Smooth muscle cell (in vitro differentiated cells): ENCODE measurements around the gene PLXNB2. TPM values are rescaled to one million over a fixed set of nuclear protein-coding genes. Genes with fewer than 3 reads are reported as not detected.
A peak's percentile ranks its signal among the peaks of the same experiment; 100 is the strongest.

Source experiments
- DNase-seq: peaks from one replicate; lab custom pipeline; 2025; ENCODE audit not compliant: unreplicated experiment; lab: John Stamatoyannopoulos, UW
- H2AFZ ChIP-seq: fragments of 200-600 bp; sonication (generic); 2 replicates; pipeline ENCODE4 v1.6.0; 2016; ENCODE audit warnings: antibody characterized with exemption, low read depth, mild to moderate bottlenecking
- H3F3A ChIP-seq: fragments of 200-600 bp; sonication (generic); 2 replicates; pipeline ENCODE4 v1.6.0; 2017; ENCODE audit warnings: antibody characterized with exemption, low read depth
- H3K27ac ChIP-seq: fragments of 200-600 bp; sonication (generic); 2 replicates; pipeline ENCODE4 v1.5.1; 2016; ENCODE audit warnings: low read depth, mild to moderate bottlenecking
- H3K27me3 ChIP-seq: fragments of 200-600 bp; sonication (generic); 2 replicates; pipeline ENCODE4 v1.6.1; 2016; ENCODE audit warnings: low read depth, mild to moderate bottlenecking
- H3K36me3 ChIP-seq: fragments of 200-600 bp; sonication (generic); 2 replicates; pipeline ENCODE4 v1.5.1; 2016; ENCODE audit warnings: low read depth
- H3K4me1 ChIP-seq: fragments of 200-600 bp; sonication (generic); 2 replicates; pipeline ENCODE4 v1.5.1; 2016; ENCODE audit warnings: low read depth
- H3K4me2 ChIP-seq: fragments of 200-600 bp; sonication (generic); 2 replicates; pipeline ENCODE4 v1.6.0; 2016; ENCODE audit warnings: mild to moderate bottlenecking
- H3K4me3 ChIP-seq: fragments of 200-600 bp; sonication (generic); 2 replicates; pipeline ENCODE4 v1.5.1; 2016; ENCODE audit warnings: mild to moderate bottlenecking
- H3K79me2 ChIP-seq: fragments of 200-600 bp; sonication (generic); 2 replicates; pipeline ENCODE4 v1.6.0; 2016; ENCODE audit warnings: low read depth, mild to moderate bottlenecking
- H3K9ac ChIP-seq: fragments of 200-600 bp; sonication (generic); 2 replicates; pipeline ENCODE4 v1.6.0; 2016; ENCODE audit warnings: low read depth
- H3K9me3 ChIP-seq: fragments of 200-600 bp; sonication (generic); replicated peaks from 2 replicates; pipeline ENCODE4 v1.5.1; 2016; ENCODE audit warnings: low read depth
- H4K20me1 ChIP-seq: fragments of 200-600 bp; sonication (generic); 2 replicates; pipeline ENCODE4 v1.6.0; 2016; ENCODE audit warnings: low read depth
- CTCF ChIP-seq: fragments of 200-600 bp; sonication (generic); IDR thresholded peaks from 2 replicates; pipeline ENCODE4 v1.5.1; 2017; ENCODE audit warnings: borderline replicate concordance, mild to moderate bottlenecking, antibody characterized with exemption; ENCODE audit not compliant: insufficient read depth, poor library complexity, severe bottlenecking
- WGBS: methylation state at CpG from one replicate; pipeline ENCODE4 v1.1.7; 2016; ENCODE audit warnings: low lambda C conversion rate; 5-methylcytosine and 5-hydroxymethylcytosine counted together
- polyA plus RNA-seq: library from polyadenylated mRNA; unstranded; fragments of >200 nt; fragmentation: Nextera tagmentation; extraction: Ambion mirVana; gene quantifications from 2 replicates; pipeline ENCODE4 v1.2.1, GENCODE V29; 2016
- total RNA-seq: library from RNA; depleted of rRNA; stranded (reverse); fragments of >200 nt; gene quantifications from 2 replicates; pipeline ENCODE4 v1.2.3, GENCODE V29; 2014

PLXNB2 gene
- total RNA-seq (183 and 195 TPM in 2 replicates), polyA plus RNA-seq (210 and 249 TPM in 2 replicates)

GRCh38 chr22:50306753-50307749 lies at the start of gene PLXNB2:
Gene PLXNB2 (minus strand): TSS chr22:50307646. CDS start chr22:50290584, 17,062 bp downstream.
- 2% methylated on average over 79 of the region's 105 CpGs for WGBS
- Histone ChIP-seq H4K20me1 (peaks cover 32% of the 10 kb centered on the region), H3K36me3 (no peaks in the 10 kb centered on the region), H3K9me3 (no peaks in the 10 kb centered on the region), H3K79me2 (peaks cover 49% of the 10 kb centered on the region), H2AFZ (no peak within 1 kb of the TSS), H3K4me3 (peak within 1 kb of the TSS; percentile 94), H3K4me2 (peak within 1 kb of the TSS; percentile 100), H3F3A (peaks cover 34% of the 10 kb centered on the region), H3K4me1 (peaks cover 30% of the 10 kb centered on the region), H3K27me3 (no peaks in the 10 kb centered on the region), H3K9ac (peak within 1 kb of the TSS; percentile 99), H3K27ac (peak within 1 kb of the TSS; percentile 96)
- no peak for DNase-seq
- no peak for TF ChIP-seq CTCF

- H3K4me2 ChIP-seq, result no peak overlapping the region
- no peaks in the 10 kb centered on the region for H3K4me1 ChIP-seq
- no peaks in the 10 kb centered on the region for H3K9me3 ChIP-seq
- no peaks in the 10 kb centered on the region for H3K36me3 ChIP-seq
- peaks cover 97% of the 10 kb centered on the region for H3K79me2 ChIP-seq
- no peak for TF ChIP-seq CTCF
- H3F3A ChIP-seq, result no peaks in the 10 kb centered on the region
- WGBS, result 100% methylated on average over 1 of the region's 1 CpG
- H4K20me1 ChIP-seq, result peaks cover 98% of the 10 kb centered on the region
- H3K4me3 ChIP-seq, result no peak overlapping the region
- no peak overlapping the region for H2AFZ ChIP-seq
- H3K27me3 ChIP-seq, result no peaks in the 10 kb centered on the region
- DNase-seq, result no peak
- H3K9ac ChIP-seq, result no peak overlapping the region
- H3K27ac ChIP-seq, result no peak overlapping the region
Observed at GRCh38 chr22:50357222-50357621, 49.8 kb upstream of the PLXNB2 start.

- H3K4me3 ChIP-seq, result no peak overlapping the region
- peaks cover 97% of the 10 kb centered on the region for H3K79me2 ChIP-seq
- no peak overlapping the region for H3K27ac ChIP-seq
- 97% methylated on average over 8 of the region's 8 CpGs for WGBS
- no peaks in the 10 kb centered on the region for H3K36me3 ChIP-seq
- no peak for TF ChIP-seq CTCF
- no peak for DNase-seq
- H3K4me2 ChIP-seq, result no peak overlapping the region
- H2AFZ ChIP-seq, result no peak overlapping the region
- no peaks in the 10 kb centered on the region for H3F3A ChIP-seq
- no peaks in the 10 kb centered on the region for H3K4me1 ChIP-seq
- H3K9me3 ChIP-seq, result no peaks in the 10 kb centered on the region
- no peak overlapping the region for H3K9ac ChIP-seq
- peaks cover 98% of the 10 kb centered on the region for H4K20me1 ChIP-seq
- no peaks in the 10 kb centered on the region for H3K27me3 ChIP-seq
Observed at GRCh38 chr22:50356186-50356585, 48.7 kb upstream of the PLXNB2 start.
